B cell (primary cell): ENCODE measurements around the gene FAM120B. TPM values are rescaled to one million over a fixed set of nuclear protein-coding genes. Genes with fewer than 3 reads are reported as not detected.

Experiments used
- ATAC-seq: fragments of 200-7000 bp; cut with Tn5 transposase; one replicate; pipeline ENCODE4 v1.10.0; 2021; ENCODE audit warnings: low read depth, mild to moderate bottlenecking, moderate number of reproducible peaks, moderate library complexity
- CTCF ChIA-PET: fragments of 350-600 bp; sonication (Branson Sonifier 250); formaldehyde crosslinking; loops from one replicate; lab custom pipeline; 2021; ENCODE audit warnings: antibody characterized with exemption, inconsistent platforms; lab: Charles Lee
- POLR2A ChIA-PET: fragments of 350-600 bp; sonication (Branson Sonifier 250); formaldehyde crosslinking; loops from one replicate; lab custom pipeline; 2021; ENCODE audit warnings: antibody characterized with exemption; lab: Charles Lee
- DNase-seq: peaks from one replicate; pipeline ENCODE4 v3.0.0; 2013
- H2AFZ ChIP-seq: 2 replicates; pipeline ENCODE4 v1.6.1; 2012; ENCODE audit warnings: mild to moderate bottlenecking, low read depth, low read length; ENCODE audit not compliant: insufficient read depth, poor library complexity, severe bottlenecking
- H3K27ac ChIP-seq, 2 donors: 1 replicate in 1 of 2; 2 replicates in 1 of 2; pipeline ENCODE4 v1.5.1; 2012 to 2013; ENCODE audit warnings: low read length in 2 of 2, mild to moderate bottlenecking in 2 of 2, moderate library complexity in 1 of 2
- H3K27me3 ChIP-seq, 4 experiments: fragments of 200-600 bp in 1 of 4; sonication (generic) in 1 of 4; replicated peaks in 1 of 4; 1 replicate in 2 of 4; 2 replicates in 2 of 4; pipeline versions ENCODE4 v1.6.1 to v1.7.0; 2013 to 2016; ENCODE audit warnings: low read length in 3 of 4, mild to moderate bottlenecking in 2 of 4, mixed read lengths in 1 of 4, moderate library complexity in 1 of 4; ENCODE audit not compliant: insufficient read depth in 4 of 4, control insufficient read depth in 3 of 4; ENCODE audit errors: control extremely low read depth in 1 of 4
- H3K36me3 ChIP-seq, 2 experiments: replicated peaks in 1 of 2; 1 replicate in 1 of 2; 2 replicates in 1 of 2; pipeline versions ENCODE4 v1.6.1 to v1.7.1; 2013; ENCODE audit warnings: low read length in 1 of 2; ENCODE audit not compliant: insufficient read depth in 2 of 2, control insufficient read depth in 1 of 2; ENCODE audit errors: control extremely low read depth in 1 of 2, extremely low read depth in 1 of 2
- H3K4me1 ChIP-seq, 2 donors: fragments of 200-600 bp in 1 of 2; sonication (generic) in 1 of 2; 1 replicate in 1 of 2; 2 replicates in 1 of 2; pipeline versions ENCODE4 v1.5.1 to v1.6.1; 2013 to 2017; ENCODE audit warnings: low read length in 2 of 2; ENCODE audit not compliant: control insufficient read depth in 2 of 2, insufficient read depth in 2 of 2
- H3K4me2 ChIP-seq: replicated peaks from 2 replicates; pipeline ENCODE3; 2012; ENCODE audit warnings: mild to moderate bottlenecking, low read depth, low read length; ENCODE audit not compliant: poor library complexity, severe bottlenecking
- H3K4me3 ChIP-seq, 5 experiments: fragments of 200-600 bp in 1 of 5; sonication (generic) in 1 of 5; 1 replicate in 3 of 5; 2 replicates in 2 of 5; pipeline versions ENCODE4 v1.5.1 to v1.7.0; 2011 to 2016; ENCODE audit warnings: low read length in 4 of 5, mild to moderate bottlenecking in 4 of 5, low read depth in 2 of 5, control low read depth in 1 of 5, moderate library complexity in 1 of 5; ENCODE audit not compliant: insufficient read depth in 1 of 5; ENCODE audit errors: control extremely low read depth in 1 of 5, extremely low read depth in 1 of 5
- H3K79me2 ChIP-seq: fragments of 200-600 bp; sonication (generic); one replicate; pipeline ENCODE4 v1.6.0; 2016; ENCODE audit warnings: low read length; ENCODE audit not compliant: control insufficient read depth, insufficient read depth
- H3K9ac ChIP-seq: fragments of 200-600 bp; sonication (generic); 2 replicates; pipeline ENCODE4 v1.6.1; 2017; ENCODE audit warnings: mild to moderate bottlenecking, low read length, moderate library complexity
- H3K9me3 ChIP-seq, 3 donors: one replicate each; pipeline versions ENCODE4 v1.6.1 to v1.7.1; 2013; ENCODE audit warnings: low read length in 2 of 3; ENCODE audit not compliant: control insufficient read depth in 2 of 3, insufficient read depth in 1 of 3; ENCODE audit errors: control extremely low read depth in 1 of 3
- H4K20me1 ChIP-seq: 2 replicates; pipeline ENCODE4 v1.6.0; 2012; ENCODE audit warnings: mild to moderate bottlenecking, low read length; ENCODE audit not compliant: insufficient read depth, control insufficient read depth, poor library complexity, severe bottlenecking
- H3K27ac Mint-ChIP-seq: one replicate; pipeline ENCODE4 v1.8.0; 2021; ENCODE audit warnings: mixed read lengths
- H3K27me3 Mint-ChIP-seq: one replicate; pipeline ENCODE4 v1.8.0; 2021; ENCODE audit warnings: mixed read lengths
- H3K4me1 Mint-ChIP-seq: one replicate; pipeline ENCODE4 v1.8.0; 2021; ENCODE audit warnings: mixed read lengths
- H3K4me3 Mint-ChIP-seq: one replicate; pipeline ENCODE4 v1.8.0; 2021; ENCODE audit warnings: mixed read lengths
- H3K9me3 Mint-ChIP-seq: one replicate; pipeline ENCODE4 v1.8.0; 2022; ENCODE audit warnings: mixed read lengths; ENCODE audit not compliant: insufficient read depth
- CTCF ChIP-seq: fragments of 200-600 bp; IDR thresholded peaks from one replicate; pipeline ENCODE4 v1.8.0; 2022; ENCODE audit warnings: antibody characterized with exemption, mild to moderate bottlenecking
- EZH2 ChIP-seq: IDR thresholded peaks from 2 replicates; pipeline ENCODE4 v1.6.1; 2012; ENCODE audit warnings: borderline replicate concordance, low read depth, mild to moderate bottlenecking, moderate library complexity, low read length; ENCODE audit not compliant: insufficient read depth, poor library complexity, severe bottlenecking
- WGBS: methylation state at CpG from one replicate; pipeline ENCODE4 v1.1.5; 2013; ENCODE audit warnings: missing lambda C conversion rate; ENCODE audit not compliant: insufficient coverage; 5-methylcytosine and 5-hydroxymethylcytosine counted together
- intact Hi-C: fragments of 100-400 bp; cut with micrococcal nuclease; formaldehyde crosslinking; loops from one replicate; pipeline ENCODE4 v1.10.0; 2022
- polyA plus RNA-seq: library from polyadenylated mRNA; depleted of rRNA; stranded (reverse); fragments of >200 nt; gene quantifications from 2 replicates; pipeline ENCODE4 v1.2.3, GENCODE V29; 2012
- total RNA-seq, 2 donors: library from RNA; stranded (reverse); fragments of 120-200 nt in 1 of 2; gene quantifications; 1 replicate in 1 of 2; 2 replicates in 1 of 2; pipeline versions ENCODE4 v1.2.3 to v1.2.4, GENCODE V29; 2013 to 2022

The FAM120B gene
- total and polyA plus RNA-seq, 2 donors (not counting 1 experiment from before 2014, with no cell fraction given): 12.5 to 51.7 TPM

DNA sequence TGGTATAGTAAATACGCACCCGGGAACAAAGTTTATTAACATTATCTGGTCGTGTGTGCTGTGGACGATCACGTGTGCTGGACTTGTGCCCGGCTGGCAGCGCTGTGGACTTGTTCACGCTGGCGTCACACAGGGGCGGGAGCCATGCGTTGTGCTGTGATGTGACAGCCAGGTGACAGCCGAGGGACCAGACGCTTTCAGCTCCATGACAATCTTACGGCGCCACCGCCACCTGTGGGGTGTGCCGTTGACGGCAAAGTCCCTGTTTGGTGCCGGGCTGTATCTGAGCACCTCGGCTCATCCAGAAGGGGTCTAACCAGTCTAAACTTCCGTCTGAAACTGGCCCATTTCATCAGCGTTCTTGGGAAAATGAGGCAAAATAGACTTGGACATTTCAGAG, 40.9 kb upstream of the FAM120B start:
- no peak overlapping the region for H3K27ac Mint-ChIP-seq
- H4K20me1 ChIP-seq: no peaks in the 10 kb centered on the region
- no peak overlapping the region for H3K27ac ChIP-seq
- WGBS: 97% methylated on average over 22 of the region's 22 CpGs
- POLR2A ChIA-PET: no interaction called here
- H3K27me3 Mint-ChIP-seq: peaks cover 14% of the 10 kb centered on the region
- H3K4me2 ChIP-seq: no peak overlapping the region
- H3K9me3 Mint-ChIP-seq: no peaks in the 10 kb centered on the region
- no peak overlapping the region for H3K4me3 Mint-ChIP-seq
- no peaks in the 10 kb centered on the region for H3K36me3 ChIP-seq
- H3K9me3 ChIP-seq: no peaks in the 10 kb centered on the region
- intact Hi-C loops: no loop called here
- DNase-seq: no peak
- no peaks in the 10 kb centered on the region for H3K4me1 ChIP-seq
- CTCF ChIA-PET: no interaction called here
- no peak for ATAC-seq
- H3K4me1 Mint-ChIP-seq: no peaks in the 10 kb centered on the region
- H3K9ac ChIP-seq: no peak overlapping the region
- no peak overlapping the region for H3K4me3 ChIP-seq
- no peak for TF ChIP-seq EZH2
- no peak for TF ChIP-seq CTCF
- peaks cover 0 to 17% (median 0%) of the 10 kb centered on the region in 4 experiments for H3K27me3 ChIP-seq
- no peak overlapping the region for H2AFZ ChIP-seq
- H3K79me2 ChIP-seq: no peaks in the 10 kb centered on the region

DNA sequence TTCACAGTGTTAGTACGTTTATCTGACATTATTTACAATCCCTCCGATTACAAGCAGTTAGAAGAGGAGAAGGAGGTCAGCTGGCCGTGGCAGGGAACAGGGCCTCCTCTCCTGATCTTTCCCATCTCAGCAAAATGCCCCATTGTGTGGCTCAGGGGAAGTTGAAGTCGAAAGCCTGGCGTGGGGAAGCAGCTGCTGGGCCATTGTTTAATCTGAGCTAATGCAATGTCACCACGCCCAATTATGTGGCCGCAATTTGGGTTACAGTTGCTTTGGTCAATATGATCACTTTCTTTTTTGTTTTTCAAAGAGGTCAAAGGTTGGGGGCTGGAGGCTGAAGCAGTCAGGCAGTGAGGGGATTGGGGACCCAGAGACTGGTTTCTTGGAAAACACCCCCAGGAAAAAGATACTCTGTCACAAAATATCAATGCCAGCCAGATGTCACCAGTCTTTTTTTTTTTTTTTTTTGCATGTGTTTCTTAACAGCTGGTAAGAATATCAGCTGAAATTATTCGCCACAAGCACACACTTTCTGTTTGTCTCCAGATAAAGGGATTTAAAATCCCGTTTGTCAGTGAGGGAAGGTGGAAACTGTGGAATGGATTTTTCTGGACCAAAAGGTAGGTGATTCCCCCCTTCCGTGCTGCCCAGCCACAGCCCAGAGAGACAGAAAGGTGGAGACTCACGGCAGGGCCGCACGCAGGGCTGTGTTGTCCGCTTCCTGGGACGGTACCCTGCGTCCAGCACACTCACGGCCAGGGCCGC, 40.3 kb upstream of the FAM120B start:
- no peaks in the 10 kb centered on the region for H3K36me3 ChIP-seq
- Mint-ChIP-seq H3K4me3 (no peak overlapping the region), H3K9me3 (no peaks in the 10 kb centered on the region), H3K4me1 (peaks cover under 1% of the 10 kb centered on the region), H3K27me3 (peaks cover 14% of the 10 kb centered on the region), H3K27ac (no peak overlapping the region)
- H3K9ac ChIP-seq: no peak overlapping the region
- CTCF ChIA-PET: no interaction called here
- TF ChIP-seq EZH2: no peak
- H3K27me3 ChIP-seq: peaks cover 0 to 13% (median 0%) of the 10 kb centered on the region in 4 experiments
- H3K4me3 ChIP-seq: no peak overlapping the region
- POLR2A ChIA-PET: no interaction called here
- H3K4me2 ChIP-seq: no peak overlapping the region
- no peak overlapping the region for H3K27ac ChIP-seq
- no peaks in the 10 kb centered on the region for H4K20me1 ChIP-seq
- H3K79me2 ChIP-seq: no peaks in the 10 kb centered on the region
- no peak for DNase-seq
- intact Hi-C loops: no loop called here
- WGBS: 91% methylated on average over 8 of the region's 18 CpGs
- H2AFZ ChIP-seq: no peak overlapping the region
- no peaks in the 10 kb centered on the region for H3K9me3 ChIP-seq
- no peak for ATAC-seq
- peaks cover 2 to 3% of the 10 kb centered on the region in 2 donors for H3K4me1 ChIP-seq
